ENCODE results near the gene CCDC92.

The CCDC92 gene

DNA sequence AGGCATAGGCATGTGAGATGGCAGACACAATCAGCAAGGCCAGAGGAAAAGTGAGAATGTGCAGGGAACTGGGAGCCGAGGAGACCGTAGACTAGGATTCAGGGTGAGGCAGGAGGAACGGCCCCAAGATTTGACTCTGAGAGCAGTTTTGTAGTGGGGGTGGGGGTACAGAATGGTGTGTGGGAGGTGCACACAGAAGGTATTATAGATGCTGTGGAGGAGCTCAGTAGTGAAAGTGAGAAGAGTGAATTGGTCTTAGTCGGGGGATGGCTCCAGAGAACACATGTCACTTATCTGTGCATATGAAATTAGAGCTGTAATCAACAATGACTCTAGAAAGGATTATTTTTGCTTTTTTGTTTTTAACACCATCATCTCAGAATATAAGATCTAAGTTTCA is 12.3 kb upstream of the CCDC92 start:
- H3K27ac ChIP-seq: no peak overlapping the region
- TF ChIP-seq, protein P1, sequence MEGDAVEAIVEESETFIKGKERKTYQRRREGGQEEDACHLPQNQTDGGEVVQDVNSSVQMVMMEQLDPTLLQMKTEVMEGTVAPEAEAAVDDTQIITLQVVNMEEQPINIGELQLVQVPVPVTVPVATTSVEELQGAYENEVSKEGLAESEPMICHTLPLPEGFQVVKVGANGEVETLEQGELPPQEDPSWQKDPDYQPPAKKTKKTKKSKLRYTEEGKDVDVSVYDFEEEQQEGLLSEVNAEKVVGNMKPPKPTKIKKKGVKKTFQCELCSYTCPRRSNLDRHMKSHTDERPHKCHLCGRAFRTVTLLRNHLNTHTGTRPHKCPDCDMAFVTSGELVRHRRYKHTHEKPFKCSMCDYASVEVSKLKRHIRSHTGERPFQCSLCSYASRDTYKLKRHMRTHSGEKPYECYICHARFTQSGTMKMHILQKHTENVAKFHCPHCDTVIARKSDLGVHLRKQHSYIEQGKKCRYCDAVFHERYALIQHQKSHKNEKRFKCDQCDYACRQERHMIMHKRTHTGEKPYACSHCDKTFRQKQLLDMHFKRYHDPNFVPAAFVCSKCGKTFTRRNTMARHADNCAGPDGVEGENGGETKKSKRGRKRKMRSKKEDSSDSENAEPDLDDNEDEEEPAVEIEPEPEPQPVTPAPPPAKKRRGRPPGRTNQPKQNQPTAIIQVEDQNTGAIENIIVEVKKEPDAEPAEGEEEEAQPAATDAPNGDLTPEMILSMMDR (conservative IDR thresholded peaks at IDR 0.05): no peak

DNA sequence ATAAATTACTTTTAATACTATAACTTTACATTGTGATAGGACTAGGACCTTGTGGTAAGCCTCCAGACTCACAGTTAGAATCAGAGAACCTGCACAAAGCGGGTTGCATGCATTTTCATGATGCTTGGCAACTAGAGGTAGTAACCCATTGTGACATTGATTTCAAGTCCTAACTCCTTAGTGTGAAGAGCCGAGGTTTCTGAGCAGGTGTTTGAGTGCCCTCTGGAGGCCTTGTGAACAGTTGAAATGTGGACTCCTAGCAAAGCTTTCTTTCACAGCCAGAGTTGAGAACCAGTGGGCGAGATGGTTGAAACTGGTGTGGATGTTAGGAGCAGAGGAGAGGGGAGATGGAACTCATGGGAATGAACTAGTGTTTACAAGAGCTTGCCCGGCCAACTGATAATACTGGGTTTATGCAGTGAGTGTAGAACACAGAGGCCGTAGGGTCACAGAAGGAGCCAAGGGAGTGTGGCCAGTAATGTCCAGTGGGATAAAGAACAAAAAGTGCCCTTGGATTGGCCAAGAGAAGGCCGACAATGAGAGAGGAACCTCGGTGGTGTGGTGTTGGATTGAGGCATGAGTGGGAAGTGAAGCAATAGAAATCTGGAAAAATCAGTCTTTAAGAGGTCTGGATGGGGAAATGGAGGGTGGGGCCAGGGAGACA is 11.3 kb upstream of the CCDC92 start:
- H3K27ac ChIP-seq: no peak overlapping the region
- TF ChIP-seq, protein P1 (conservative IDR thresholded peaks at IDR 0.05): peak; percentile 88

DNA sequence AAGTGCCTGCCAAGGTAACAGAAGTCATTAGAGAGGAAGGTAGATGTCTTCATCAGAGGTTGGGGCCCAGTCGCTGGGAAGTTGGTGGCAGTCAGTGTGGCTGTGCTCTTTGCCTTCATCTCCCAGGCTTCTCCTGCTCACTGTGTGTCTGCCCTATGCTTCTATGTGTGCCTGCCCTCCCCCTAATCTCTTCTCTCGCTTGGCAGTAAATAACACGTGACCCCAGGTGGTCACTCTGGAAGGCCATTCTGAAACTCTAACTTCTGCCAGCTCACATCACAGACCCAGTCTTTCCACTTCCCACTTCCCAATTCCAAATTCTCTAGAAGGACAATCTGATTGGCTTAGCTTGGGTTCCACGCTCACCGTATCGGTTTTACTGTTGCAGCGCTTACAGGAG is 9.6 kb upstream of the CCDC92 start:
- no peak overlapping the region for H3K27ac ChIP-seq

DNA sequence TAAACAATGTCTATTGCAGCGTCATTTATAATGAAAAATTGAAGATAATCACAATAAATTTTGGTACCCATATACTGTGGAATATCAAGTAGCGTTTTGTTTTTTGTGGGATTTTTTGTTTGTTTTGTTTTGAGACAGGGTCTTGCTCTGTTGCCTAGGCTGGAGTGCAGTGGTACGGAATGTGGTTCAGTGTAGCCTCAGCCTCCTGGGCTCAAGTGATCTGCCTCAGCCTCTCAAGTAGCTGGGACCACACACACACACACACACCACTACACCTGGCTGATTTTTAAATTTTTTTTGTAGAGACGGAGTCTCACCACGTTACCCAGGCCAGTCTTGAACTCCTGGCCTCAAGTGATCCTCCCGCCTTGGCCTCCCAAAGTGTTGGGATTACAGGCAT is 6.9 kb upstream of the CCDC92 start:
- H3K27ac ChIP-seq: no peak overlapping the region
- TF ChIP-seq, protein P1 (conservative IDR thresholded peaks at IDR 0.05): no peak

More for the DNA sequence above, 9.6 kb upstream of the CCDC92 start:
- TF ChIP-seq, protein P1 (conservative IDR thresholded peaks at IDR 0.05): no peak

DNA sequence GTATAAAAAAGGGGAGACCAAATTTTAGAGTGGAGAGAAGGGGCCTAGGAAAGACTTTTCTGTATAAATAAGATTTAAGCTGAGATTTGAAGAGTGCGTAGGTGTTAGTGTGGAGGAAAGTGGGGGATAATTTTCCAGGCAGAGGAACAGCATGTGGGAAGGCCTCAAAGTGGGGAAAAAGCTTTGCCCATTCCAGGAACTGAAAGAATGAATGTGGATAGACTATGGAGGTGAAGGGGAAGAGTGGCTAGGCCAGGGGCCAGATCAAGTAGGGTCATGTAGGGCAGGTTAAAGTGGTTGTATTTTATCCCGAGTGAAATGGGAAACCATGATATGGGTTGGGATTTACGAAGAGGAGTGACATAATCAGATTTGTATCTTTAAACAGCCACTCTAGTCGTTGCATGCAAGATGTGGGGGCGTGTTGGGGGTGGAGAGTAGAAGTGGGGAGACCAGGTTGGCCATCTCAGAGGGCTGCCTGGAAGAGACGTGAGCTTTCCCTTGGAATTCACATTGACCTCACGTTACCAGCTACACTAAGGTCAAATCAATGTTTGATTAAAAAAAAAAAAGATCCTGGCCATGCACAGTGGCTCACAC is 3.7 kb upstream of the CCDC92 start:
- TF ChIP-seq, protein P1 (conservative IDR thresholded peaks at IDR 0.05): no peak
- peak overlapping the region; percentile 99; the same call in 1 of the 2 replicates for H3K27ac ChIP-seq

DNA sequence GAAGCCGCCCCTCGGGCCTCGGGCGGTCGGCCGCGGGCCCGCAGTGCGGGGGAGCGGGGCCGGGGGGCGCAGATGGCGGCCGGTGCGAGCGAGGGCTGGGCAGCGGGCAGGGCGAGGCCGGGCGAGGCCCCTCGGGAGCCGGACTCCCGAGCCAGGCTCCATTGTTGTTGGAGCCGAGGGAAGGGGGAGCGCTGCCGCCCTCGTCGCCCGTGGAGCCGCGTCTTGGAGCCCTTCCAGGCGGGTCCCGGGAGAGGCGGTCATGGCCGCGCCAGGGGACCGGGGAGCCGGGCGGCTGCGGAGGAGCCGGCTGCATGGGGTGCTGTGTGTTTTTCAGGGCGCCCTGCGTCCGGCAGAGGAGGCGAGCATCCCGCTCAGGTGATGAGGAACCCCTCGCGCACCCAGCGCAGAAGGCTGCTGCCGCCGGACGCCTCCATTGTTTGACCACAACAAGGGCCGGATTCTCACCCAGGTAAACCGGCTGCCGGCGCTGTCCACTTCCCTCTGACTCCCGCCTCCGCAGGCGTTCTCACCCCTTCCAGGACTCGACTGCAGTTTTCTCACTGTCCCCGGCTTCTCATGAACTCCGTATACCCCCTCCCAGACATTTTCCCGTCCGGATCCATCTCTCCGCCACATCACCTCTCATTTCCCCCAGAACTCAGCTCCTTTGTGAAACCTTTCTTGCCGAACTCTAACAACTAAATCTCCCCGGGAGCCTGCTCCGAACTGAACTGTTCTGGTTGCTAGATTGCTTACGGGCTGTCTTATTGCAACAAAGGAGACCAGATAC is 1.1 kb upstream of the CCDC92 start:
- peak overlapping the region; percentile 99 for H3K27ac ChIP-seq
- TF ChIP-seq, protein P1 (conservative IDR thresholded peaks at IDR 0.05): no peak

DNA sequence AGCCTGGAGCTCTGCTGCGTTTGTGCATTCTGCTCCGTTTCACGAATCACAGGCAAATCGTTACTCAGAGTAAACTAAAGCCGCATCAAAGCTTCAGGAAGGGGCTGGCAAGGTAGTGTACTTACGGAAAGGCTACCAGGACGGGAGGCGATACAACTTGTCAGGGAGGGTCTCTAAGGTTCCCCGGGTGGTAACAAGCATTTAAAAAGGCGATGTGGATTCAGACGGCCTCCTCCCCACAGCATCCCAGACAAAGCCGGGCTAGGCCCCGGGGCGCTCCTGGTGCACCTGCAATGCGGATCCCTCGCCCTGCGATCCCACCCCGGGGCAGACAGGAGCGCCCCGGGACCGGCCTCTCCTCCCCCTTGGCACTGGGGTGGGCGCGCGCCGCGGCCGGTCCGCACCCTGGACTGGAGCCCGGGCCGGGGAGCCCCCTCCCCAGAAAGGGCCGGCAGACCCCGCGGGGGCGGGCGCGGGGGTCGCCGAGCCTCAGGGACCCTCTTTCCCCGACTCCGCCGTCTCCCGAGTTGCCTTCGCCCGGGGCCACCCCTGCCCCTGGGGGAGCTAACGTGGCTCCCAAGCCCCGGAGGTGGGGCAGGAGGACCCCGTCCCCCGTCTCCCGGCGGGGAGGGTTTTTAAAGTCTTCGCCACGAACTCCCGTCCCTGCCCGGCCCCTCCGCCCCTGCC is 718 bp downstream of the CCDC92 start:
- peak overlapping the region; percentile 99 for H3K27ac ChIP-seq
- TF ChIP-seq, protein P1 (conservative IDR thresholded peaks at IDR 0.05): no peak
